ENCODE data around the gene PSME2. TPM values are rescaled to one million over a fixed set of nuclear protein-coding genes. Genes with fewer than 3 reads are reported as not detected.
A peak's percentile ranks its signal among the peaks of the same experiment; 100 is the strongest.

Gene PSME2
- total and polyA plus RNA-seq, 5 donors from 2014 or later = 167 to 603 (median 393) TPM

DNA sequence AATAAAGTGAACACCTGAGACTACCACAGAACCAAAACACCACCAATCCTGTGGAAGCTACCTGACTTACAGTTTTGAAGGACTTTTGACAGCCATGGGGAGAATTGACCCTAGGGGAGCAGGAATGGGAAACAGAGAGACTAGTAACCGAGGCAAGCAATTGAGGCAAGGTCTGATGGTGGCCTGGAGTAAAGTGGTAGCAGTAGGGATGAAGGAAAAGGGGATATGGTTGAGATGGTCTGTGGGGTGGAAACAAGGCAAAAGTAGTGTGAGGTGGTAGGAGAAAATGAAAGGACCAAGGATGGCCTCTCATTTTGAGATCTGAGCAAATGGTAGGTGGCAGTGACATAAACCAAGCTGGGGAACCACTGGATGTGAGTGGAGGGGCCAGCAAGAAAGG lies 10.4 kb upstream of the PSME2 start:
- Mint-ChIP-seq H3K9me3 (no peaks in the 10 kb centered on the region), H3K27me3 (no peaks in the 10 kb centered on the region), H3K36me3 (peaks cover 31% of the 10 kb centered on the region), H3K4me3 (peak overlapping the region in 1 of 4 donors; percentile 50), H3K27ac (peak overlapping the region in 2 of 3 donors; percentile 45 to 51), H3K4me1 (peaks cover 4 to 38% (median 12%) of the 10 kb centered on the region in 4 donors)
- H3K27me3 ChIP-seq (ENCODE audit: control insufficient read depth, insufficient read depth, low read length) = no peaks in the 10 kb centered on the region
- no peak for DNase-seq
- H3K4me1 ChIP-seq (ENCODE audit: control insufficient read depth, insufficient read depth, low read length, poor library complexity, severe bottlenecking) = peaks cover 16% of the 10 kb centered on the region
- H3K4me3 ChIP-seq (ENCODE audit: low read depth, low read length) = no peak overlapping the region
- no peak for ATAC-seq (ENCODE audit: low read depth in 2 of 2)
- peaks cover 52% of the 10 kb centered on the region for H3K36me3 ChIP-seq (ENCODE audit: control insufficient read depth, insufficient read depth, low read length)
- H3K9me3 ChIP-seq (ENCODE audit: control insufficient read depth in 2 of 2, low read length in 2 of 2) = no peaks in the 10 kb centered on the region
- no peak overlapping the region for H3K27ac ChIP-seq (ENCODE audit: insufficient read depth, low read length, poor library complexity, severe bottlenecking)

DNA sequence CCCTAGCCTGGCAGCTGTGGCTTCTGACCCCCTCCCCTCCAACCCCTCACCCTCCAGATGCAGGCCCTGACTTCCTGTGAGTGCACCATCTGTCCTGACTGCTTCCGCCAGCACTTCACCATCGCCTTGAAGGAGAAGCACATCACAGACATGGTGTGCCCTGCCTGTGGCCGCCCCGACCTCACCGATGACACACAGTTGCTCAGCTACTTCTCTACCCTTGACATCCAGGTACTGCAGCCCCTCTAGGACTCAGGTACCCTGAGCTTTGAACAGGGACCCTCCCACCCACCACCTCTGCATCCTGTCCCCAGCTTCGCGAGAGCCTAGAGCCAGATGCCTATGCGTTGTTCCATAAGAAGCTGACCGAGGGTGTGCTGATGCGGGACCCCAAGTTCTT lies 8.7 kb upstream of the PSME2 start:
- H3K9me3 Mint-ChIP-seq = no peaks in the 10 kb centered on the region
- no peaks in the 10 kb centered on the region for H3K27me3 Mint-ChIP-seq
- peak overlapping the region in 1 of 3 donors; percentile 74 for H3K27ac Mint-ChIP-seq

DNA sequence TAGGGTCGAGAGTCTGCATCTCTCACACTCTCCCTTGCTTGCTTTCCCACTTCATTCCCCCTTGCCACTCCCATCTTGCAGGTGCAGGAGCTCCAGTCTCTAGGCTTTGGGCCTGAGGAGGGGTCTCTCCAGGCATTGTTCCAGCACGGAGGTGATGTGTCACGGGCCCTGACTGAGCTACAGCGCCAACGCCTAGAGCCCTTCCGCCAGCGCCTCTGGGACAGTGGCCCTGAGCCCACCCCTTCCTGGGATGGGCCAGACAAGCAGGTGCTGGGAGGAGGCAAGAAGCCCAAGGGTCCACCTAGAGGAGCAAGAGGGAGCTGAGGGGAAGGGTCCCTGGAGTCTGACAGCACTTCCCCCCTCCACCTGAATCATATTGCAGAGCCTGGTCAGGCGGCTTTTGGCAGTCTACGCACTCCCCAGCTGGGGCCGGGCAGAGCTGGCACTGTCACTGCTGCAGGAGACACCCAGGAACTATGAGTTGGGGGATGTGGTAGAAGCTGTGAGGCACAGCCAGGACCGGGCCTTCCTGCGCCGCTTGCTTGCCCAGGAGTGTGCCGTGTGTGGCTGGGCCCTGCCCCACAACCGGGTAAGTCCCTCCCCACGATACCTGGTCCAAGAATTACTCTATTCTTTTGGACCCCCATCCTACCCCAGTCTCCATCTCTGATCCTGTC lies 5.1 kb upstream of the PSME2 start:
- peaks cover 13% of the 10 kb centered on the region for H3K36me3 Mint-ChIP-seq
- Histone ChIP-seq H3K27me3 (ENCODE audit: control insufficient read depth, insufficient read depth, low read length) (no peaks in the 10 kb centered on the region), H3K36me3 (ENCODE audit: control insufficient read depth, insufficient read depth, low read length) (peaks cover 60% of the 10 kb centered on the region), H3K9me3 (ENCODE audit: control insufficient read depth in 2 of 2, low read length in 2 of 2) (no peaks in the 10 kb centered on the region), H3K4me3 (ENCODE audit: low read depth, low read length) (no peak overlapping the region), H3K27ac (ENCODE audit: insufficient read depth, low read length, poor library complexity, severe bottlenecking) (no peak overlapping the region), H3K4me1 (ENCODE audit: control insufficient read depth, insufficient read depth, low read length, poor library complexity, severe bottlenecking) (peaks cover 28% of the 10 kb centered on the region)
- no peak overlapping the region for H3K27ac Mint-ChIP-seq
- ATAC-seq (ENCODE audit: low read depth in 2 of 2) (no peak), DNase-seq (no peak)
- H3K4me1 Mint-ChIP-seq = peaks cover 4 to 47% (median 22%) of the 10 kb centered on the region in 4 donors
- peak overlapping the region in 2 of 4 donors; percentile 15 to 82 for H3K4me3 Mint-ChIP-seq
- no peaks in the 10 kb centered on the region for H3K27me3 Mint-ChIP-seq
- H3K9me3 Mint-ChIP-seq = no peaks in the 10 kb centered on the region

More for the DNA sequence above, 8.7 kb upstream of the PSME2 start:
- Histone ChIP-seq H3K9me3 (ENCODE audit: control insufficient read depth in 2 of 2, low read length in 2 of 2) (no peaks in the 10 kb centered on the region), H3K4me3 (ENCODE audit: low read depth, low read length) (no peak overlapping the region), H3K36me3 (ENCODE audit: control insufficient read depth, insufficient read depth, low read length) (peaks cover 69% of the 10 kb centered on the region), H3K27ac (ENCODE audit: insufficient read depth, low read length, poor library complexity, severe bottlenecking) (no peak overlapping the region), H3K27me3 (ENCODE audit: control insufficient read depth, insufficient read depth, low read length) (no peaks in the 10 kb centered on the region), H3K4me1 (ENCODE audit: control insufficient read depth, insufficient read depth, low read length, poor library complexity, severe bottlenecking) (peaks cover 8% of the 10 kb centered on the region)
- Mint-ChIP-seq H3K4me3 (peak overlapping the region in 1 of 4 donors; percentile 74), H3K36me3 (peaks cover 25% of the 10 kb centered on the region), H3K4me1 (peaks cover 4 to 32% (median 8%) of the 10 kb centered on the region in 4 donors)
- ATAC-seq (ENCODE audit: low read depth in 2 of 2) = no peak
- DNase-seq = no peak

DNA sequence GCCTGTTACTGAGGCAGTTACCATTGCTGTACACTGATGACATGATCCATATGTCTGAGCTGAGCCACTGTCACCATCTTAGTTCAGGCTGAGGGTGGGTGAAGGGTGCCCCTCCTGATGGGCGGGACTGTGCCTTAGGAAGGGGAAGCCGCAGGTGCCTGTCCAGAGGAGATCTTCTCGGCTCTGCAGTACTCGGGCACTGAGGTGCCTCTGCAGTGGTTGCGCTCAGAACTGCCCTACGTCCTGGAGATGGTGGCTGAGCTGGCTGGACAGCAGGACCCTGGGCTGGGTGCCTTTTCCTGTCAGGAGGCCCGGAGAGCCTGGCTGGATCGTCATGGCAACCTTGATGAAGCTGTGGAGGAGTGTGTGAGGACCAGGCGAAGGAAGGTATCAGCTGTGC lies 4.6 kb upstream of the PSME2 start:
- no peak overlapping the region for H3K27ac ChIP-seq (ENCODE audit: insufficient read depth, low read length, poor library complexity, severe bottlenecking)
- H3K27me3 ChIP-seq (ENCODE audit: control insufficient read depth, insufficient read depth, low read length) = no peaks in the 10 kb centered on the region
- H3K36me3 ChIP-seq (ENCODE audit: control insufficient read depth, insufficient read depth, low read length) = peaks cover 55% of the 10 kb centered on the region
- H3K4me3 ChIP-seq (ENCODE audit: low read depth, low read length) = no peak overlapping the region
- Mint-ChIP-seq H3K27ac (no peak overlapping the region), H3K9me3 (no peaks in the 10 kb centered on the region), H3K27me3 (no peaks in the 10 kb centered on the region), H3K4me1 (peaks cover 4 to 51% (median 25%) of the 10 kb centered on the region in 4 donors), H3K36me3 (peaks cover 12% of the 10 kb centered on the region), H3K4me3 (no peak overlapping the region)
- H3K4me1 ChIP-seq (ENCODE audit: control insufficient read depth, insufficient read depth, low read length, poor library complexity, severe bottlenecking) = peaks cover 31% of the 10 kb centered on the region
- DNase-seq = no peak
- ATAC-seq (ENCODE audit: low read depth in 2 of 2) = no peak
- H3K9me3 ChIP-seq (ENCODE audit: control insufficient read depth in 2 of 2, low read length in 2 of 2) = no peaks in the 10 kb centered on the region

DNA sequence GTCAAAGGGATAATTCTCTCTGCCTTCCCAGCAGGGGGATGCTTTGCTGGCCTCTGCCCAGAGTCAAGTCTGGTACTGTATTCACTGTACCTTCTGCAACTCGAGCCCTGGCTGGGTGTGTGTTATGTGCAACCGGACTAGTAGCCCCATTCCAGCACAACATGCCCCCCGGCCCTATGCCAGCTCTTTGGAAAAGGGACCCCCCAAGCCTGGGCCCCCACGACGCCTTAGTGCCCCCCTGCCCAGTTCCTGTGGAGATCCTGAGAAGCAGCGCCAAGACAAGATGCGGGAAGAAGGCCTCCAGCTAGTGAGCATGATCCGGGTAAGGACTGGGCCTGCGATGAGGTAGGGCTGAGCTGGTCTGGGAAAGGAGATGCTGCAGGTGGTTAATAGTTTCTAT lies 4.2 kb upstream of the PSME2 start:
- H3K36me3 Mint-ChIP-seq = peaks cover 8% of the 10 kb centered on the region
- H3K4me3 ChIP-seq (ENCODE audit: low read depth, low read length) = no peak overlapping the region
- H3K36me3 ChIP-seq (ENCODE audit: control insufficient read depth, insufficient read depth, low read length) = peaks cover 51% of the 10 kb centered on the region
- no peaks in the 10 kb centered on the region for H3K9me3 Mint-ChIP-seq
- H3K9me3 ChIP-seq (ENCODE audit: control insufficient read depth in 2 of 2, low read length in 2 of 2) = no peaks in the 10 kb centered on the region
- H3K4me1 ChIP-seq (ENCODE audit: control insufficient read depth, insufficient read depth, low read length, poor library complexity, severe bottlenecking) = peaks cover 35% of the 10 kb centered on the region
- no peak overlapping the region for H3K27ac ChIP-seq (ENCODE audit: insufficient read depth, low read length, poor library complexity, severe bottlenecking)
- no peak for ATAC-seq (ENCODE audit: low read depth in 2 of 2)
- no peak for DNase-seq
- no peak overlapping the region for H3K27ac Mint-ChIP-seq
- H3K27me3 ChIP-seq (ENCODE audit: control insufficient read depth, insufficient read depth, low read length) = no peaks in the 10 kb centered on the region
- H3K4me1 Mint-ChIP-seq = peaks cover 4 to 53% (median 29%) of the 10 kb centered on the region in 4 donors
- H3K4me3 Mint-ChIP-seq = peak overlapping the region in 2 of 4 donors; percentile 7 to 11
- H3K27me3 Mint-ChIP-seq = no peaks in the 10 kb centered on the region

DNA sequence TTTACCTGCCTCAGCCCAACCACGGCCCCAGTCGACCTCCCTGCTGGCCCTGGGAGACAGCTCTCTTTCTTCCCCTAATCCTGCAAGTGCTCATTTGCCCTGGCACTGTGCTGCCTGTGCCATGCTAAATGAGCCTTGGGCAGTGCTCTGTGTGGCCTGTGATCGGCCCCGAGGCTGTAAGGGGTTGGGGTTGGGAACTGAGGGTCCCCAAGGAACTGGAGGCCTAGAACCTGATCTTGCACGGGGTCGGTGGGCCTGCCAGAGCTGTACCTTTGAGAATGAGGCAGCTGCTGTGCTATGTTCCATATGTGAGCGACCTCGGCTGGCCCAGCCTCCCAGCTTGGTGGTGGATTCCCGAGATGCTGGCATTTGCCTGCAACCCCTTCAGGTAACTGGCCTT lies 3.7 kb upstream of the PSME2 start:
- H3K9me3 Mint-ChIP-seq = no peaks in the 10 kb centered on the region
- H3K27ac Mint-ChIP-seq = peak overlapping the region in 1 of 3 donors; percentile 60
- Histone ChIP-seq H3K36me3 (ENCODE audit: control insufficient read depth, insufficient read depth, low read length) (peaks cover 46% of the 10 kb centered on the region), H3K4me1 (ENCODE audit: control insufficient read depth, insufficient read depth, low read length, poor library complexity, severe bottlenecking) (peaks cover 40% of the 10 kb centered on the region), H3K4me3 (ENCODE audit: low read depth, low read length) (no peak overlapping the region), H3K27ac (ENCODE audit: insufficient read depth, low read length, poor library complexity, severe bottlenecking) (no peak overlapping the region), H3K9me3 (ENCODE audit: control insufficient read depth in 2 of 2, low read length in 2 of 2) (no peaks in the 10 kb centered on the region), H3K27me3 (ENCODE audit: control insufficient read depth, insufficient read depth, low read length) (no peaks in the 10 kb centered on the region)
- H3K36me3 Mint-ChIP-seq = peaks cover 7% of the 10 kb centered on the region
- H3K4me3 Mint-ChIP-seq = peak overlapping the region in 2 of 4 donors; percentile 11 to 98
- ATAC-seq (ENCODE audit: low read depth in 2 of 2) = no peak
- H3K27me3 Mint-ChIP-seq = no peaks in the 10 kb centered on the region
- no peak for DNase-seq
- H3K4me1 Mint-ChIP-seq = peaks cover 4 to 57% (median 32%) of the 10 kb centered on the region in 4 donors

DNA sequence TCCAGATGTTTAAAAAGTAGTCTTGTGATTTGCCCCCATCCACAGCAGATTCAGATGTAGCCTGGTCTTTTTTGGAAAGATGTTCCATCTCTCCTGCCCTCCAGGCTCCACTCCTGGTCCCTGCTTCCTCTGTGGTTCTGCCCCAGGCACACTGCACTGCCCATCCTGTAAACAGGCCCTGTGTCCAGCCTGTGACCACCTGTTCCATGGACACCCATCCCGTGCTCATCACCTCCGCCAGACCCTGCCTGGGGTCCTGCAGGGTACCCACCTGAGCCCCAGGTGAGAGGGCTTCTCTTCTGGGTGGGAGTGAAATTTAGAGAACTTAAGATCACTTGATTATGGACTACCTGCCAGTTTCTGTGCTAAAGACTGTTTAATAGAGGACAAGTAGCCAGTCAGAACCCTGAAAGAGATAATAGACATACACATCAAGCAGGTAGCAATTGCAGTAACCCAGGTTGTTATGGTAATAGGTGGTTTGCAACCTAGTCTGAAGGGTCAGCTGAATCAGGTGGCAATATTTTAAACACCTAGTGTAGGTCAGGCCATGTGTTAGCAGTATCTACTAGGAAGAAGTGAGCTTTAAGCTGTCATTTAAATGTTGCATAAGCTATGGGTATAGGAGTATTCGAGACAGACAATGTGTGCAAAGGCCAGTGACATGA lies 3.0 kb upstream of the PSME2 start:
- Histone ChIP-seq H3K27ac (ENCODE audit: insufficient read depth, low read length, poor library complexity, severe bottlenecking) (no peak overlapping the region), H3K27me3 (ENCODE audit: control insufficient read depth, insufficient read depth, low read length) (no peaks in the 10 kb centered on the region), H3K9me3 (ENCODE audit: control insufficient read depth in 2 of 2, low read length in 2 of 2) (no peaks in the 10 kb centered on the region), H3K36me3 (ENCODE audit: control insufficient read depth, insufficient read depth, low read length) (peaks cover 40% of the 10 kb centered on the region), H3K4me3 (ENCODE audit: low read depth, low read length) (no peak overlapping the region), H3K4me1 (ENCODE audit: control insufficient read depth, insufficient read depth, low read length, poor library complexity, severe bottlenecking) (peaks cover 46% of the 10 kb centered on the region)
- Mint-ChIP-seq H3K4me1 (peaks cover under 1 to 59% (median 34%) of the 10 kb centered on the region in 4 donors), H3K27me3 (no peaks in the 10 kb centered on the region), H3K4me3 (peak overlapping the region in 3 of 4 donors; percentile 92 to 98 (median 93)), H3K36me3 (peaks cover 7% of the 10 kb centered on the region), H3K27ac (peak overlapping the region in 2 of 3 donors; percentile 1 to 88), H3K9me3 (no peaks in the 10 kb centered on the region)
- ATAC-seq (ENCODE audit: low read depth in 2 of 2) (no peak), DNase-seq (no peak)

All from CD4-positive, CD25-positive, alpha-beta regulatory T cell (primary cell).